HepG2 (cell line): ENCODE results near the gene ANXA6.

Experiments
- NPAS2 ChIP-seq: sonication (generic); formaldehyde crosslinking; IDR thresholded peaks from 2 replicates; pipeline ENCODE4 v1.8.0; 2022; ENCODE audit warnings: mild to moderate bottlenecking, missing genetic modification reagents, borderline replicate concordance
- SMC3 ChIP-seq: IDR thresholded peaks from 2 replicates; pipeline ENCODE4 v1.6.1; 2011; ENCODE audit warnings: low read length, improper control_type of control experiment
- TERF1 ChIP-seq: sonication (generic); formaldehyde crosslinking; IDR thresholded peaks from 2 replicates; pipeline ENCODE4 v1.8.0; 2022; ENCODE audit warnings: mild to moderate bottlenecking, missing genetic modification reagents, moderate library complexity
- ZNF761 ChIP-seq: sonication (generic); formaldehyde crosslinking; conservative IDR thresholded peaks from 2 replicates; pipeline ENCODE4 v1.4.0; 2020; ENCODE audit warnings: mild to moderate bottlenecking, missing genetic modification reagents

- TF ChIP-seq TERF1 = no peak
- TF ChIP-seq ZNF761 (CRISPR knock-in tag) = no peak
- no peak for TF ChIP-seq NPAS2 (CRISPR knock-in tag)
- no peak for TF ChIP-seq SMC3
Observed at GRCh38 chr5:151150471-151151262, 6.9 kb downstream of the ANXA6 start.
